Effector CD4-positive, alpha-beta T cell (primary cell): Measurements from ENCODE around the gene SLC3A2.

Source experiments
- DNase-seq: peaks from one replicate; pipeline ENCODE4 v3.0.0-alpha.2; 2020

Gene SLC3A2

DNA sequence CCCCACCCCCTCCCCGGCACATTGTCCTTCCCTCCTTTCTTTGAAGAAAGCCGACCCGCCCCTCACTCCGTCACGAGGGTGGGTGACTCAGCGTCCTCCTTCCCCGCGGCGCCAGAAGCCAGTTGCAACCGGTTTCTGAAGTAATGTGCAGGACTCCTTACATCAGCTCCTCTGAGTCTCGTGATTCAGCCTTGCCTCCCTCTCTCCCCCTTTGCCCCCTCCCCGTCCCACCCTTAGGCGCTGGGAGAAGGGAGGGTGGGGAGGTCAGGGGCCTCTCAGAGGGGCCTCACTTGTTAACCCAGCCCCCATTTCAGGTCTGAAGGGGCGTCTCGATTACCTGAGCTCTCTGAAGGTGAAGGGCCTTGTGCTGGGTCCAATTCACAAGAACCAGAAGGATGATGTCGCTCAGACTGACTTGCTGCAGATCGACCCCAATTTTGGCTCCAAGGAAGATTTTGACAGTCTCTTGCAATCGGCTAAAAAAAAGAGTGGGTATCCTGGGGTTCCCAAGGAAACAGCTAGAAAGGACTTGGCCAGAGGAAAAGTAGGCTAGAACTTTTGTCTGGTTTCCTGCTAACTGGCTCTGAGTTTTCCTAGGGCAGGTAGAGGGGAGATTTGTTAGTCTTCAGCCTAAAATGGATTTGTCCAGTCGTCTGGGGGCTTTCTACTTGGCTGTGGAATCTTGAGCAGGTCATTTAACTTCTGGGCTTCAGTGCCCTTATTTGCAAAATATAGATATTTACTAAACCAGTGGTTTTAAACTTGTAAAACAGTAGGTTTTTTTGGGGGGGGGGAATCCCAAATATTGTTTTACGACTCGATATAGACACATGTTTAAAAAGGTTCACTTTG, 1.1 kb downstream of the SLC3A2 start:
- DNase-seq: peak; percentile 95

DNA sequence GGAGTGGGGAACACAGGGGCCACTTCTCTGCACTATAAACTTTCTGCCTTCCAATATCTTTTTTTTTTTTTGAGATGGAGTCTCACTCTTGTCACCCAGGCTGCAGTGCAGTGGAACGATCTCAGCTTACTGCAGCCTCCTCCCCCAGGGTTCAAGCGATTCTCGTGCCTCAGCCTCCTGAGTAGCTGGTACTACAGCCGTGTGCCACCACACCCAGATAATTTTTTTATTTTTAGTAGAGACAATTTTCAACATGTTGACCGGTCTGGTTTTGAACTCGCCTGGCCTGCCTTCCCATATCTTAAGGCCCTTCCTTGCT, 1.7 kb downstream of the SLC3A2 start:
- no peak for DNase-seq

- DNase-seq: no peak
Measured at GRCh38 chr11:62882788-62883501, 2.2 kb downstream of the SLC3A2 start.

- DNase-seq: no peak
Measured at GRCh38 chr11:62883673-62884072, 3.0 kb downstream of the SLC3A2 start.

DNA sequence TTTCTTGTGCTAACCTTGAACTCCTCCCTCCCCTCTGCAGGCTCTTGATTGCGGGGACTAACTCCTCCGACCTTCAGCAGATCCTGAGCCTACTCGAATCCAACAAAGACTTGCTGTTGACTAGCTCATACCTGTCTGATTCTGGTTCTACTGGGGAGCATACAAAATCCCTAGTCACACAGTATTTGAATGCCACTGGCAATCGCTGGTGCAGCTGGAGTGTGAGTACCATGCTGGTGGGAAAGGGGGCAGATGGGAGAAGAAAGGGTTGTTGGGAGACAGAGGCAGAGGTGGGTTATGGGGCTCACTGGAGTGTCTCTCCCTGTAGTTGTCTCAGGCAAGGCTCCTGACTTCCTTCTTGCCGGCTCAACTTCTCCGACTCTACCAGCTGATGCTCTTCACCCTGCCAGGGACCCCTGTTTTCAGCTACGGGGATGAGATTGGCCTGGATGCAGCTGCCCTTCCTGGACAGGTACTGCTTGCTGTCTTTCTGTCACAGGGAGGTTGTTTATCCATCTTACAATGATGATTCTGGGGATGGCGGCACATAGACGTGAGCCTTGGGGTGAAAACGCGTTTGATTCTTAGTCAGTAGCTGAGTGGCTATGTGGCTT, 4.5 kb downstream of the SLC3A2 start:
- DNase-seq: no peak

- no peak for DNase-seq
Measured at GRCh38 chr11:62888406-62888805, 7.7 kb downstream of the SLC3A2 start.

- DNase-seq: no peak
Measured at GRCh38 chr11:62889126-62889483, 8.4 kb downstream of the SLC3A2 start.

DNA sequence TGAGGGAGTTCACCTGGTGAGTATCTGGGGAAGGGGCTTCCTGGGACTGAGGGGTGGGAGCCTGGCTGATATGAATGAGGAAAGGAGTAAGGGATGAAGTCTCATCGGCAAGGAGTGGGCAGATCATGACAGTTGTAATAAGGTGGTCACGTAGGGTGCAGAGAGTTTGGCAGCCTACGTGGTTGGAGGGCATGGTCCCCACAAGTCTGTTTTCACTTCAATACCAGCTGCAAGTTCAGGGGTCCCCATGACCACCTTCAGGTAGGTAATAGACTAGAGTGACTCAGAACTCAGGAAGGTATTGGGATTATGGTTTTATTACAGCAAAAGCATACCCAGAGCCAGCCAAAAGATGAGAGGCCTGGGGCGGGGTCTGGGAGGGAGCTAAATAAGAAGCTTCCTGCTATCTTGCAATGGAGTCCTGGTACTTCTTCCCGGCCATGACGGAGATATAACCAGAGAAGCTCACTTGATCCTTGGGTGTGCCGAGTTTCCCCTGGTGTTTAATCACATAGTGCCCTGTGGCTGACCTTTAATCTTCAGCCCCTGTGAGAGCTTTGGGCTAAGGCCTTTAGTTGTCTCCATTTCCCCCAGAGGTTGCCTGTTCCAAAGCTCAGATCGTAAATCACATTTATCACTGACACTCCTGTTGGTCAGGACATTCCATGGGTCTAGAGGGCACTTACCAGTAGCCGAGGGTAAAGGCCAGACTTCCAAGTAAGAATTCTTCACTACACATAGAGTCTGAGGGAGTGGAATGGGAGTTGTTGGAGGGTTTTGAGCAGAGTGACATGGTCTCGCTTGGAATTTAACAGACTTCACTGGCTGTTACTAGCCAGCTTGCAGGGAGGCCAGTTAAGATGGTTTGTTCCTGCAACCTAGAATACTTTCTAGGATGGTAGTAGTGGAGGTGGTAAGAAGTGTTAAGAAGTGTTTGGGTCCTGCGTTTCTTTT, 9.1 kb downstream of the SLC3A2 start:
- no peak for DNase-seq

- no peak for DNase-seq
Measured at GRCh38 chr11:62892077-62892922, 11.6 kb downstream of the SLC3A2 start.

DNA sequence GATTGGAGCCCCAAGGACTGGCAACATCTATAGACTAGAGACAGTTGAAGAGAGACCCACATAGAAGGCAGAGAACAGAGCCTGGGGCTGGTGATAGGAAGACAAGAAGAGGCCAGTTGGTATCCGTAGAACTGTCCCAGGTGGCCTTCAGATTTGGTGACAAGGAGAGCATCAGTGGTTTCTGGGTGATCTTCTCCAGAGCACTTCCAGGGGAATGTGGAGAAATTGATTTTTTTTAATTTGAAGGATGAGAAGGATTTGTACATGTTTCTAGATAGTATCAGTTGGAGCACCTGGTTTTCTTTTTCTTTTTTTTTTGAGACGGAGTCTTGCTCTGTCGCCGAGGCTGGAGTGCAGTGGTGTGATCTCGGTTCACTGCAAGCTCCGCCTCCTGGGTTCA, 14.8 kb downstream of the SLC3A2 start:
- no peak for DNase-seq

GRCh38 chr11:62896049-62896448, 15.4 kb downstream of the SLC3A2 start:
- DNase-seq: no peak

DNA sequence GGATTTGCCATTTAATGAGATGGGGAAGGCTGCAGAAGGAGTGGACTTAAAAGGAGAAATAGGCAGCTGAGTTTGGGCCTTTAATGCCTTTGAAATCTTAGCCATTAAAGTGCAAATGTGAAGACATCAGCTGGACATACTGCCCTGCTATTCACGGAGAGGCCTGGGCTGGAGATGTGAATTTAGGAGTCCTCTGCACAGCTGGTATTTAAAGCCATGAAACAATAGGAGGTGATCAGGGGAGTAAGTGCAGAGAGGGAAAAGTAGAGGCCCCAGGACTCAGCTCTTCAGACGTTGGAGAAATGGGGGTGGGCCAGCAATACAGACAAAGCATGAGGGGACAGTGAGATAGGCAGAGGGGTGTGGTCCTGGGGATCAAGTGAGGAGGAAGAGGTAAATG, 16.6 kb downstream of the SLC3A2 start:
- DNase-seq: no peak

DNA sequence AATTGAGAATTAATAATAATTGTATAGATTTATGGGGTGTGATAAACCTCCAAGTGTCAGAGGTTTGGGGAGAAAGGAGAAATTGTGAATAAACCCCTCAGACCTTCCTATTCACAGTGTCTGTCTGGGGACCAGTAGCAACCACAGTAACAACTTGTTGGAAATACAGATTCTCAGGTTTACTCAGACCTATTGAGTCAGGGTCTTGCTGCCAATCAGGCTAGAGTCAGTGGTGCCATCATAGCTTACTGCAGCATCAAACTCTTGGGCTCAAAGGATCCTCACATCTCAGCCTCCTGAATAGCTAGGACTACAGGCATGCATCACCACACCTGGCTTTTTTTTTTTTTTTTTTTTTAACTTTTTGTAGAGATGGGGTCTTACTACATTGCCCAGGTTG, 17.3 kb downstream of the SLC3A2 start:
- DNase-seq: no peak

DNA sequence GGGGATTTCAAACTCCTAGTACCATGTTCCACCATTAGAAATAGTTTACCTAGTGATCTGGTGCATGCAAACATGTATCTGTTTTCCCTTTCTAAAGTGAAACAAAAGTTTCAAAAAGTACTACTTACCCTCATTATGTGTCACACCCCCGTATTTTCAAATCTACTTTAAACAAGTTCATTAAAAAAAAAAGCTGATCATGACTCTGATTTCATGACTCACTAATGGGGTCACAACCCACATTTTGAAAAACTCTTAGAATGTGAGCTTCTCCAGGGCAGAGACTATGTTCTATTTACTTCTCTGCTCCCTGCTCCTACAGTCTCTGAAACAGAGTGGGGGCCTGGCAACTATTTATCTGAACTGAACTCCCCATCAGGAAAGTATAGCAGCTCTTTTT, 22.2 kb downstream of the SLC3A2 start:
- DNase-seq: no peak

GRCh38 chr11:62905296-62905695, 24.6 kb downstream of the SLC3A2 start:
- no peak for DNase-seq

DNA sequence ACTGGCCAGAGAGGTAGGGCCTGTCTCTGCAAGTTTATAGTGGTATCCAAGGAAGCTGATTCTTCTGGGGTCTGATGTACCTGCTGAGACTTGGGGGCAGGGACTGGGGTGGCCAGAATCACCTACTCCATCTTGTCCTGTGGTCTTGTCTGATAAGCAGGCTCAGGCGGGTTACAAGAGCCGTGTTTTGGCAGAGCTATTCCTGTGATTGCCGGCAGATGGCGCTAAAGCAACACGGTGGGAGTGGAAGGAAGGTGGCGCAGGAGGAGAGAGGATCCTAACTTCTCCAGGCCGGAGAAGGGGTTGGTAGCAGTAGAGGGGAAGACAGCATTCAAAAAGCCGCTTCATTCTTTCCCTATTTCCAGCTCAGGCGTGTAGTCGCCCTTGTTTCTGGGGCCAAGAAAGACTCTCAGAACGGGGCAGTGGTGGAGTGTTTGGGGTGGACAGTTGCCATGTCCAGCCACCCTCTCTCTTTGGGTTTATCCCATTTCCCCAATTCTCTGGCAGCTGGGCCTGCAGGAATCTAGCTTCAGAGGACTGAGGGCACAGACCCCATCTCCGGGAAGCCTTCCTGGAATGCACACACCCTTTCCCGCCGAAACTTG, 25.3 kb downstream of the SLC3A2 start:
- peak; percentile 72 for DNase-seq

DNA sequence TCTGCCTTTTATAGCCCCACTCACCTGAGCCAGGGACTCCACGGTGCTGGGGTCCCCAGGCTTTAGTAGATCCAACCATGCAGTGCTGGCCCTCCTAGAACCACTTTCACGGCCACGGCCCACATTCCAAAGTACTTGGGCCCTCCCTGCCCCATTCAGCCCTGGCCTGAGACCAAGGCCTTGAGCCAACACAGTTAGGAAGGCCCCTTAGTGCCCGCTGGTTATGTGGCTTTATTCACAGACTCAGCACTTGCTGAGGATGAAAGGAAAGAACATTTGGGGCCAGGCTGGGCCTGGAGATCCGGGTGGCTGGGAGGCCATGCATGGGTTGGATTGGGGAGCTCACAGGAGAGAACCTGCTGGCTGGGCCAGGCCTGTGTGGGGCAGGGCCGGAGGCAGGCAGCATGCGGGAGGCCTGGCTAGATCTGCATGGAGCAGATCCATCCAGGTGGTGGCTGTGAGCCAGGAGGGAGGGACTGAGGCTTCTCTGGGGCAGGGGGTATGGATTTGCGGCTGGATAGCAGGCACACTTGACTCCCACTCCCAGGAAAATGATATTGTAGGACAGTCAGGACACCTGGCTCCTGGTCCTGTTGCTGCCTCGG, 27.9 kb downstream of the SLC3A2 start:
- no peak for DNase-seq

DNA sequence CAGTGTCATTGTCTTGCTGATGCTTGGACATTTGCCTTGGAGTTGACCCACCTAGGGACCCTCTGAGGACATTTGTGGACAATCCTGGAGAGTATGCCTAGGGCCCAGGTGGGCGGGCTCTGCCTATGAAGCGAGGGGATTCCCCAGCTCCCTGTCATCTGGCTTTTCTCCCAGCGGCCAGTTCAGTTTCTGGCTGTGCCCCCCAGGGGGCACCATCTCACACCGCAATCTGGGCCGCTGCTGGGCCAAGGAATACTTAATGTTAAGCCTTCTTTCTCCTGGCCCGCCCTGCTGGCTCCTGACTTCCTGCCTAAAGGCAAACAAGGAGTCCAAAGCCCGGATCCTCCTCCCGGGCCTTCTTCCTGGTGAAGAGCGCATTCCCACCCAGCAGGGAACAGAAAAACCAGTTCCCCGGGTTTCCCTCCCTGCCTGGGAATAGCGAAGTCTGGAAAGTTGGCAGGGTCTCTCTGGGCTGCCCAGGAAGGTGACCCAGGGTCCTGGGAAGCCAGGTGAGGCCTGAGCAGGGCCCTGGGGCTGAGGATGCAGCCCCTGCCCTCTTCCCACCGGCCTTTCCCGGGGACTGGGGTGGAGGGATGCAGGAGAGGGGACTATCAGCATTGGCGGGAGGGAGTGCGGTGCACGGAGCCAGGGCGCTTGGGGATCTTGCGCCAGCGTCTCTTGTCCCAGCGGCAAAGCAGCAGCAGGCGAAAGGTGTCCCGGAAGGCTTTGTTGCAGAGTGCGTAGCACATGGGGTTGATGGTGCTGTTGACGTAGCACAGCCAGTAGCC, 28.6 kb downstream of the SLC3A2 start:
- no peak for DNase-seq

DNA sequence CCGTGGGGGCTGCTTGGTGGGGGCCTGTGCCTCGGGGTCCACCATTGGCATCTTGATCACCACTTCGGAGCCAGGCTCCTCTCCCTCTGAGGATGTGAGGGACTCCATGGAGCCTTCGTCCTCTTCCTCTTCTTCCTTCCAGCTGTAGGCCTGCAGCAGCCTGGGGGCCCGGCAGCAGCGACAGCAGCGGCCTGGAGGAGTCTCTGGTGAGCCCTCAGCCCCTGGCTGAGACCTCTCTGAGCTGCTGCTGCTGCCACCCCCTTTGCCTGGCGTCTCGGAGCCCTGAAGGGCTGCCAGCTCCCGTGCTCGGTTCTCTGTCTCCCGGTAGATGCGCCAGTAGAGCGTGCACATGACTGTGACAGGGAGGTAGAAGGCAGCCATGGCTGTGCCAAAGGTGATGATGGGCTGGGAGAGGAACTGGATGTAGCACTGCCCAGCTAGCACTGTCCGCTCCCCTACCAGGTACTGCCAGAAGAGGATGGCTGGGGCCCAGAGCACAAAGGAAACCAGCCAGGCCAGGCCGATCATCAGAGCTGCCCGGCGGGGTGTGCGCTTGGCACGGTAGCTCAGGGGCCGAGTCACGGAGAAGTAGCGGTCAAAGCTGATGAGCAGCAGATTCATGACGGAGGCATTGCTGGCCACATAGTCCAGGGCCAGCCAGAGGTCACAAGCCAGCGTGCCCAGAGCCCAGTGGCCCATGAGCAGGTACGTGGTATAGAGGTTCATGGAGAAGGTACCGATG, 29.6 kb downstream of the SLC3A2 start:
- DNase-seq: no peak
